GM19239 (cell line): ENCODE results near the gene PDHX.

Experiments used
- DNase-seq: peaks from one replicate; pipeline ENCODE4 v3.0.0; 2011; ENCODE audit warnings: low spot score; ENCODE audit not compliant: insufficient read length
- FAIRE-seq: peaks from 2 replicates; lab custom pipeline; 2011; peaks lifted over from hg19 to GRCh38; lab: Jason Lieb, UNC

Gene PDHX

GRCh38 chr11:34978236-34979191 lies 62.1 kb downstream of the PDHX start:
- FAIRE-seq (no peak), DNase-seq (no peak)

GRCh38 chr11:34984514-34984913 lies 68.1 kb downstream of the PDHX start:
- DNase-seq: no peak
- FAIRE-seq: no peak

GRCh38 chr11:34986883-34987520 lies 70.6 kb downstream of the PDHX start:
- peak; percentile 14 for FAIRE-seq

GRCh38 chr11:34987617-34988016 lies 71.2 kb downstream of the PDHX start:
- FAIRE-seq: peak; percentile 49

More at GRCh38 chr11:34986883-34987520, 70.6 kb downstream of the PDHX start:
- DNase-seq: no peak

GRCh38 chr11:34988294-34989255 lies 72.2 kb downstream of the PDHX start:
- FAIRE-seq: peak; percentile 31
- no peak for DNase-seq

More at GRCh38 chr11:34987617-34988016, 71.2 kb downstream of the PDHX start:
- DNase-seq: no peak

- DNase-seq (no peak), FAIRE-seq (no peak)
These were observed 74.5 kb downstream of the PDHX start for GRCh38 chr11:34990916-34991315.

GRCh38 chr11:34994854-34995253 lies 78.4 kb downstream of the PDHX start:
- DNase-seq (no peak), FAIRE-seq (no peak)

- no peak for DNase-seq
- FAIRE-seq: peak; percentile 21
These were observed 80.5 kb downstream of the PDHX start for GRCh38 chr11:34996958-34997357.

GRCh38 chr11:34997952-34998528 lies 81.6 kb downstream of the PDHX start:
- FAIRE-seq (peak; percentile 8), DNase-seq (no peak)

- FAIRE-seq (peak; percentile 35), DNase-seq (no peak)
These were observed 83.0 kb downstream of the PDHX start for GRCh38 chr11:34999453-34999852.

GRCh38 chr11:35003186-35003585 lies 86.8 kb downstream of the PDHX start:
- DNase-seq: no peak
- FAIRE-seq: no peak

GRCh38 chr11:35003658-35004057 lies 87.2 kb downstream of the PDHX start:
- no peak for DNase-seq
- no peak for FAIRE-seq

- DNase-seq (no peak), FAIRE-seq (peak; percentile 33)
These were observed 88.8 kb downstream of the PDHX start for GRCh38 chr11:35005141-35005780.

GRCh38 chr11:35006389-35007128 lies 90.1 kb downstream of the PDHX start:
- DNase-seq: peak; percentile 44
- peak; percentile 97 for FAIRE-seq

GRCh38 chr11:35007277-35007676 lies 90.9 kb downstream of the PDHX start:
- FAIRE-seq (no peak), DNase-seq (no peak)

- FAIRE-seq (no peak), DNase-seq (no peak)
These were observed 92.9 kb downstream of the PDHX start for GRCh38 chr11:35009191-35009943.

- no peak for DNase-seq
- no peak for FAIRE-seq
These were observed 93.5 kb downstream of the PDHX start for GRCh38 chr11:35009944-35010342.

GRCh38 chr11:35010654-35011053 lies 94.2 kb downstream of the PDHX start:
- no peak for FAIRE-seq

More at GRCh38 chr11:35010654-35011053, 94.2 kb downstream of the PDHX start:
- DNase-seq: no peak
